NCI-H1417 treated with DMSO at 0.1 percent for 48 hours (cell line): Measurements from ENCODE around the gene ARSB.
"Not testable (repeated sequence)": the region's sequence is repeated elsewhere in the genome, so short reads cannot be mapped to it uniquely, and the experiment has no call there.

ENCODE experiments used
- DNase-seq: peaks from one replicate; lab custom pipeline; 2025; lab: John Stamatoyannopoulos, UW

The ARSB gene

GRCh38 chr5:78995521-78996007, 10.5 kb upstream of the ARSB start:
- DNase-seq, result no peak

- DNase-seq, result no peak
These were observed 8.1 kb upstream of the ARSB start for GRCh38 chr5:78993165-78993564.

- no peak for DNase-seq
These were observed 7.0 kb upstream of the ARSB start for GRCh38 chr5:78992146-78992545.

- DNase-seq, result no peak
These were observed 4.0 kb upstream of the ARSB start for GRCh38 chr5:78989080-78989479.

GRCh38 chr5:78985725-78986223, 664 bp upstream of the ARSB start:
- no peak for DNase-seq

GRCh38 chr5:78984439-78985115, 533 bp downstream of the ARSB start:
- peak; percentile 11 for DNase-seq

GRCh38 chr5:78983601-78984438, 1.3 kb downstream of the ARSB start:
- no peak for DNase-seq

GRCh38 chr5:78983194-78983593, 1.9 kb downstream of the ARSB start:
- not testable (repeated sequence) for DNase-seq

- no peak for DNase-seq
These were observed 5.2 kb downstream of the ARSB start for GRCh38 chr5:78979909-78980308.

GRCh38 chr5:78979117-78979742, 5.9 kb downstream of the ARSB start:
- DNase-seq, result no peak

- DNase-seq, result no peak
These were observed 10.1 kb downstream of the ARSB start for GRCh38 chr5:78975035-78975434.

GRCh38 chr5:78974601-78975000, 10.5 kb downstream of the ARSB start:
- no peak for DNase-seq

- DNase-seq, result no peak
These were observed 11.1 kb downstream of the ARSB start for GRCh38 chr5:78974011-78974410.

GRCh38 chr5:78972654-78973428, 12.3 kb downstream of the ARSB start:
- DNase-seq, result no peak

- no peak for DNase-seq
These were observed 13.1 kb downstream of the ARSB start for GRCh38 chr5:78971998-78972397.

- no peak for DNase-seq
These were observed 16.3 kb downstream of the ARSB start for GRCh38 chr5:78968781-78969180.

- DNase-seq, result peak; percentile 19
These were observed 20.2 kb downstream of the ARSB start for GRCh38 chr5:78964889-78965288.

GRCh38 chr5:78961743-78962142, 23.4 kb downstream of the ARSB start:
- no peak for DNase-seq

GRCh38 chr5:78959767-78960166, 25.3 kb downstream of the ARSB start:
- DNase-seq, result no peak

- no peak for DNase-seq
These were observed 26.3 kb downstream of the ARSB start for GRCh38 chr5:78958672-78959445.

- DNase-seq, result no peak
These were observed 28.2 kb downstream of the ARSB start for GRCh38 chr5:78956901-78957300.
